ENCODE measurements around the gene TIGIT.

Gene TIGIT

GRCh38 chr3:114294940-114295480 is 1.2 kb downstream of the TIGIT start:
- no peaks in the 10 kb centered on the region for H3K27me3 ChIP-seq (ENCODE audit: insufficient read depth, low read length)

DNA sequence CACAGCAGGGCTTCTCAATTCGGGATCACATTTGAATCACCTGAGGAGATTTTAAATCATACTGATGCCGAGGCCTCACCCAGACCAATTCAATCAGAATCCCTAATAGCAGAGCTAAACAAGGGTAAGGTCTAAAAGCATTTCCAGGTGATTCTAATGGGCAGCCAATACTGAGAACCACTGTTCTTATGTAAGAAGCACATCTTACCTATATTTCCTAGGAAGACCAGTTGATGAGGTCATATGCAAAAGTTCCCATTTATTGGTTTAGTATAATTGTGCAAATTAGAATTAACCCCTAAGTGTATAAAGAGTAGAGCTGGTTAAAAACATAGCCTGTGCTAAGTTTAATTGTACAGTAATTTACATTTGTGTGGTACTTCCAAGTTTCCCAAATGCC is 2.1 kb downstream of the TIGIT start:
- Histone ChIP-seq H3K27me3 (ENCODE audit: insufficient read depth, low read length) (no peaks in the 10 kb centered on the region), H3K4me1 (ENCODE audit: insufficient read depth, low read length) (no peaks in the 10 kb centered on the region), H3K9me3 (ENCODE audit: low read length) (no peaks in the 10 kb centered on the region), H2AFZ (ENCODE audit: low read depth, low read length) (no peak overlapping the region), H3K36me3 (ENCODE audit: insufficient read depth, low read length) (no peaks in the 10 kb centered on the region), H3K4me3 (ENCODE audit: low read length) (no peak overlapping the region)

More at GRCh38 chr3:114294940-114295480, 1.2 kb downstream of the TIGIT start:
- Histone ChIP-seq H3K9me3 (ENCODE audit: low read length) (no peaks in the 10 kb centered on the region), H3K4me1 (ENCODE audit: insufficient read depth, low read length) (no peaks in the 10 kb centered on the region), H2AFZ (ENCODE audit: low read depth, low read length) (no peak overlapping the region), H3K36me3 (ENCODE audit: insufficient read depth, low read length) (no peaks in the 10 kb centered on the region), H3K4me3 (ENCODE audit: low read length) (no peak overlapping the region)

DNA sequence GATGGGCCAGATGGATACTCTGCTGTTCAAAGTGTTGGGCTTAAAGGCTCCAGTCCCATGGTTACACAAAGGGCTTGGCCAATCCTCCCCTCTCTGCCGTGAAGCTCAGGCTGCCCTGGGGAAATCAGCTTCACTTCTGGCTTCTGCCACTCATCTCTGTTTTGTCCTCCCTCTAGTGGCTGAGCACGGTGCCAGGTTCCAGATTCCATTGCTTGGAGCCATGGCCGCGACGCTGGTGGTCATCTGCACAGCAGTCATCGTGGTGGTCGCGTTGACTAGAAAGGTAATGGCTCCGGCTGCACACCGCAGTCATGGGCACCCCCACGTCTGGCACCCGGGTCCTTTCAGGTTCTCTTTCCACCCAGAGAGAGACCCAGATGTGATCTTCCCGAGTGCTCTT is 5.6 kb downstream of the TIGIT start:
- H3K36me3 ChIP-seq (ENCODE audit: insufficient read depth, low read length): no peaks in the 10 kb centered on the region
- H3K9me3 ChIP-seq (ENCODE audit: low read length): no peaks in the 10 kb centered on the region
- H3K27me3 ChIP-seq (ENCODE audit: insufficient read depth, low read length): no peaks in the 10 kb centered on the region
- no peaks in the 10 kb centered on the region for H3K4me1 ChIP-seq (ENCODE audit: insufficient read depth, low read length)
- H2AFZ ChIP-seq (ENCODE audit: low read depth, low read length): no peak overlapping the region
- no peak overlapping the region for H3K4me3 ChIP-seq (ENCODE audit: low read length)

DNA sequence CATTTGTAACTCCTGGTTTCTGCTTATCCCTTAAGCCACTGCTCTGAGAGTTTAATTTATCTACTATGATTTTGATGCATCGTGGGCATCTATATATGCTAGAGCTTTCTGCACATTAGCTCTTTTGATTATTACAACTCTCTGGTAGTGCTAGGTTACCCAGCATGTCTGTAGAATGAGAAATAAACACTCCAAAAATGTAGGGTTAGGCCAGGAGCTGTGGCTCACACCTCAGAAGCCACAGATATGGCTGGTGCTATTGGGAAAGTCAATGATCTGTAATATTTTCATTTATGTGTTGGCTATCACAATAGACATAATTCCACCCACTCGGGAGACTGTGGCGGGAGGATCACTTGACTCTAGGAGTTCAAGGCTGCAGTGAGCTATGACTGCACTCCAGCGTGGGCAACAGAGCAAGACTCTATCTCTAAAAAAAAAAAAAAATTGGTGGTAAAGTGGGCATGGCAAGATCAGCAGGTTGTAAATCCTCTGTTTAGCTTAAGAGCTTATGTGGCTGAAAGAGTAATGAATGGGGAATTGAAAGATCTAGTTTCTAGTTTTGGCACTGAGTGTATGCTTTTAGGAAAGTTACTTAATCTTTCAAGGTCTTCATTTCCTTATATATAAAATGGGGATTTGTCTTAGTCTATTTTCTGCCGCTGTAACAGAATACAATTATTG is 6.3 kb downstream of the TIGIT start:
- no peaks in the 10 kb centered on the region for H3K9me3 ChIP-seq (ENCODE audit: low read length)
- H3K27me3 ChIP-seq (ENCODE audit: insufficient read depth, low read length): no peaks in the 10 kb centered on the region
- no peak overlapping the region for H3K4me3 ChIP-seq (ENCODE audit: low read length)
- no peaks in the 10 kb centered on the region for H3K4me1 ChIP-seq (ENCODE audit: insufficient read depth, low read length)
- no peaks in the 10 kb centered on the region for H3K36me3 ChIP-seq (ENCODE audit: insufficient read depth, low read length)
- H2AFZ ChIP-seq (ENCODE audit: low read depth, low read length): no peak overlapping the region

- Histone ChIP-seq H3K9me3 (ENCODE audit: low read length) (no peaks in the 10 kb centered on the region), H3K36me3 (ENCODE audit: insufficient read depth, low read length) (no peaks in the 10 kb centered on the region), H3K27me3 (ENCODE audit: insufficient read depth, low read length) (no peaks in the 10 kb centered on the region), H2AFZ (ENCODE audit: low read depth, low read length) (no peak overlapping the region), H3K4me3 (ENCODE audit: low read length) (no peak overlapping the region), H3K4me1 (ENCODE audit: insufficient read depth, low read length) (no peaks in the 10 kb centered on the region)
Observed at GRCh38 chr3:114307222-114307830, 13.5 kb downstream of the TIGIT start.

DNA sequence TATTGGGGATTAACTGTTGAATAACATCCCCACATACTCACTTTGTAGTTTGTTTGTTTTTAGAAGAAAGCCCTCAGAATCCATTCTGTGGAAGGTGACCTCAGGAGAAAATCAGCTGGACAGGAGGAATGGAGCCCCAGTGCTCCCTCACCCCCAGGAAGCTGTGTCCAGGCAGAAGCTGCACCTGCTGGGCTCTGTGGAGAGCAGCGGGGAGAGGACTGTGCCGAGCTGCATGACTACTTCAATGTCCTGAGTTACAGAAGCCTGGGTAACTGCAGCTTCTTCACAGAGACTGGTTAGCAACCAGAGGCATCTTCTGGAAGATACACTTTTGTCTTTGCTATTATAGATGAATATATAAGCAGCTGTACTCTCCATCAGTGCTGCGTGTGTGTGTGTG is 14.0 kb downstream of the TIGIT start:
- no peaks in the 10 kb centered on the region for H3K9me3 ChIP-seq (ENCODE audit: low read length)
- H3K4me1 ChIP-seq (ENCODE audit: insufficient read depth, low read length): no peaks in the 10 kb centered on the region
- no peak overlapping the region for H2AFZ ChIP-seq (ENCODE audit: low read depth, low read length)
- no peak overlapping the region for H3K4me3 ChIP-seq (ENCODE audit: low read length)
- H3K27me3 ChIP-seq (ENCODE audit: insufficient read depth, low read length): no peaks in the 10 kb centered on the region
- no peaks in the 10 kb centered on the region for H3K36me3 ChIP-seq (ENCODE audit: insufficient read depth, low read length)

DNA sequence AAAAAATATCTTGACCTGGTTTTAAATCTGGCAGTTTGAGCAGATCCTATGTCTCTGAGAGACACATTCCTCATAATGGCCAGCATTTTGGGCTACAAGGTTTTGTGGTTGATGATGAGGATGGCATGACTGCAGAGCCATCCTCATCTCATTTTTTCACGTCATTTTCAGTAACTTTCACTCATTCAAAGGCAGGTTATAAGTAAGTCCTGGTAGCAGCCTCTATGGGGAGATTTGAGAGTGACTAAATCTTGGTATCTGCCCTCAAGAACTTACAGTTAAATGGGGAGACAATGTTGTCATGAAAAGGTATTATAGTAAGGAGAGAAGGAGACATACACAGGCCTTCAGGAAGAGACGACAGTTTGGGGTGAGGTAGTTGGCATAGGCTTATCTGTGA is 14.5 kb downstream of the TIGIT start:
- Histone ChIP-seq H3K4me3 (ENCODE audit: low read length) (no peak overlapping the region), H3K4me1 (ENCODE audit: insufficient read depth, low read length) (no peaks in the 10 kb centered on the region), H2AFZ (ENCODE audit: low read depth, low read length) (no peak overlapping the region), H3K9me3 (ENCODE audit: low read length) (no peaks in the 10 kb centered on the region), H3K36me3 (ENCODE audit: insufficient read depth, low read length) (no peaks in the 10 kb centered on the region), H3K27me3 (ENCODE audit: insufficient read depth, low read length) (no peaks in the 10 kb centered on the region)

DNA sequence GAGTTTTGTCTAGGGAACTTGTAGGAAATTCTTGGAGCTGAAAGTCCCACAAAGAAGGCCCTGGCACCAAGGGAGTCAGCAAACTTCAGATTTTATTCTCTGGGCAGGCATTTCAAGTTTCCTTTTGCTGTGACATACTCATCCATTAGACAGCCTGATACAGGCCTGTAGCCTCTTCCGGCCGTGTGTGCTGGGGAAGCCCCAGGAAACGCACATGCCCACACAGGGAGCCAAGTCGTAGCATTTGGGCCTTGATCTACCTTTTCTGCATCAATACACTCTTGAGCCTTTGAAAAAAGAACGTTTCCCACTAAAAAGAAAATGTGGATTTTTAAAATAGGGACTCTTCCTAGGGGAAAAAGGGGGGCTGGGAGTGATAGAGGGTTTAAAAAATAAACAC is 15.0 kb downstream of the TIGIT start:
- no peaks in the 10 kb centered on the region for H3K27me3 ChIP-seq (ENCODE audit: insufficient read depth, low read length)
- H2AFZ ChIP-seq (ENCODE audit: low read depth, low read length): no peak overlapping the region
- no peak overlapping the region for H3K4me3 ChIP-seq (ENCODE audit: low read length)
- H3K9me3 ChIP-seq (ENCODE audit: low read length): no peaks in the 10 kb centered on the region
- H3K4me1 ChIP-seq (ENCODE audit: insufficient read depth, low read length): no peaks in the 10 kb centered on the region
- no peaks in the 10 kb centered on the region for H3K36me3 ChIP-seq (ENCODE audit: insufficient read depth, low read length)

DNA sequence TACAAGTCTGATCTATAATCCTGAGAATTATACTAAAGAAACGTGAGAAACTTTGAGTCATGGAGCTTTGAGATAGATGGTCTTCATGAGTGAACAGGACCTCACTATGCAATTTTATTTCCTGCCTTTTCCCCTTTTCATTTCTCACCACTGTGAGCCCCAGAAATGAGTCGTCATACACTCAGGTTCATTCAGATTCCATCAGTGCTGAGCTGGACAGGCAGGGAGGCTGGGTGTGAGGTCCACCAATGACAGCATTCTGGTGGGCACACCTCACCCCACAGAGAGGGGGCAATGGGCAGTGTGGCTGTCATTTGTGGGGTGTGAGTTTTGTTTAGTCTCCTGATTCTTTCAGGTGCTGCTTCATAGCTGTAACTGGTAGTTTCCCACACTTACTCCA is 16.9 kb downstream of the TIGIT start:
- Histone ChIP-seq H3K4me1 (ENCODE audit: insufficient read depth, low read length) (no peaks in the 10 kb centered on the region), H3K36me3 (ENCODE audit: insufficient read depth, low read length) (no peaks in the 10 kb centered on the region), H3K4me3 (ENCODE audit: low read length) (no peak overlapping the region), H3K27me3 (ENCODE audit: insufficient read depth, low read length) (no peaks in the 10 kb centered on the region), H2AFZ (ENCODE audit: low read depth, low read length) (no peak overlapping the region), H3K9me3 (ENCODE audit: low read length) (no peaks in the 10 kb centered on the region)

DNA sequence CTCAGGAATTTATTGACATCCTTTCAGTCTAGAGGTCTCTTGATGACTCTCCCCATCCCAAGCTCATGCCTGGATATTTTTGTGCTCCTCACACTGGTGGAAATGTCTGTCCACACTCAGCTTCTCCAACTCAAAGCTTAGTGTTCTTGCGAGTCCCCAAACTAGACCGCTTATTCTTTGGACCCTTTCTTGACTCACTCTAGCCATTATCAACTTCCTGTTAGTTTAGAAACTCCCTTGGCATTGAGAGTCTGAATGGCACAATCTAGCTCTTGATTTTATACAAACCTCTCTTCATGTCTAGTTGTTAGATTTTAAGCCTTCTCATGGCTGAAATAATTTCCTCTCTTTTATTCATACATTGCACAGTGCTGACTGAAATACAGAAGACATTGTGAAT is 19.6 kb downstream of the TIGIT start:
- Histone ChIP-seq H2AFZ (ENCODE audit: low read depth, low read length) (no peak overlapping the region), H3K4me3 (ENCODE audit: low read length) (no peak overlapping the region), H3K36me3 (ENCODE audit: insufficient read depth, low read length) (peaks cover 6% of the 10 kb centered on the region), H3K4me1 (ENCODE audit: insufficient read depth, low read length) (no peaks in the 10 kb centered on the region), H3K27me3 (ENCODE audit: insufficient read depth, low read length) (no peaks in the 10 kb centered on the region), H3K9me3 (ENCODE audit: low read length) (no peaks in the 10 kb centered on the region)

- peaks cover 7% of the 10 kb centered on the region for H3K36me3 ChIP-seq (ENCODE audit: insufficient read depth, low read length)
- H3K4me3 ChIP-seq (ENCODE audit: low read length): no peak overlapping the region
- H3K27me3 ChIP-seq (ENCODE audit: insufficient read depth, low read length): no peaks in the 10 kb centered on the region
- no peaks in the 10 kb centered on the region for H3K9me3 ChIP-seq (ENCODE audit: low read length)
- H2AFZ ChIP-seq (ENCODE audit: low read depth, low read length): no peak overlapping the region
- no peaks in the 10 kb centered on the region for H3K4me1 ChIP-seq (ENCODE audit: insufficient read depth, low read length)
Observed at GRCh38 chr3:114314282-114314681, 20.5 kb downstream of the TIGIT start.

GRCh38 chr3:114318295-114318694 is 24.5 kb downstream of the TIGIT start:
- peaks cover 14% of the 10 kb centered on the region for H3K36me3 ChIP-seq (ENCODE audit: insufficient read depth, low read length)
- H3K27me3 ChIP-seq (ENCODE audit: insufficient read depth, low read length): no peaks in the 10 kb centered on the region
- no peaks in the 10 kb centered on the region for H3K9me3 ChIP-seq (ENCODE audit: low read length)
- H2AFZ ChIP-seq (ENCODE audit: low read depth, low read length): no peak overlapping the region
- H3K4me3 ChIP-seq (ENCODE audit: low read length): no peak overlapping the region
- H3K4me1 ChIP-seq (ENCODE audit: insufficient read depth, low read length): no peaks in the 10 kb centered on the region

DNA sequence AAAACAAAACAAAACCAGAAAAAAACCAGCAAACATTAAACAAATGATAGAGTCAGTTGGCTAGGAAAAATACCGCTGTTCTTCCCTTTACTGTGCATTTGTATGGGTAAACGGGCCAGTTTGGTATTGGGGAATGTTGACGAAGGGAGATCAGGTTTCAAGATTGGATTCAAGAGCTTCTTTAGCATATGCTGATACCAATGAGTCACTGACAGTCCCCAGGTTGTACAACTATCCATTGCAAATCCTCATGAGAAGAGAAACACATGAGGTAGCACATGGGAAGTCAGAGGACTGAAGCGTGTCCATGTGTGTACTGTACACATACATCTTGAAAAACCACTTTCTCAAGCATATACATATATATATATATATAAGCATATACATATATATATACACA is 25.6 kb downstream of the TIGIT start:
- Histone ChIP-seq H3K27me3 (ENCODE audit: insufficient read depth, low read length) (no peaks in the 10 kb centered on the region), H3K9me3 (ENCODE audit: low read length) (no peaks in the 10 kb centered on the region), H2AFZ (ENCODE audit: low read depth, low read length) (no peak overlapping the region), H3K4me1 (ENCODE audit: insufficient read depth, low read length) (no peaks in the 10 kb centered on the region), H3K36me3 (ENCODE audit: insufficient read depth, low read length) (peaks cover 15% of the 10 kb centered on the region), H3K4me3 (ENCODE audit: low read length) (no peak overlapping the region)

GRCh38 chr3:114320246-114320645 is 26.4 kb downstream of the TIGIT start:
- H3K4me3 ChIP-seq (ENCODE audit: low read length): no peak overlapping the region

More at GRCh38 chr3:114320246-114320645, 26.4 kb downstream of the TIGIT start:
- no peaks in the 10 kb centered on the region for H3K4me1 ChIP-seq (ENCODE audit: insufficient read depth, low read length)
- H3K9me3 ChIP-seq (ENCODE audit: low read length): no peaks in the 10 kb centered on the region
- no peak overlapping the region for H2AFZ ChIP-seq (ENCODE audit: low read depth, low read length)
- H3K27me3 ChIP-seq (ENCODE audit: insufficient read depth, low read length): no peaks in the 10 kb centered on the region
- peaks cover 15% of the 10 kb centered on the region for H3K36me3 ChIP-seq (ENCODE audit: insufficient read depth, low read length)
